HG03469 (cell line): ENCODE measurements around the gene ZNF622.

Experiments used
- ATAC-seq: cut with Tn5 transposase; IDR thresholded peaks from one replicate; pipeline ENCODE4 v1.9.1; 2021; ENCODE audit warnings: mild to moderate bottlenecking, moderate library complexity, moderate number of reproducible peaks; ENCODE audit not compliant: unreplicated experiment

The ZNF622 gene, protein sequence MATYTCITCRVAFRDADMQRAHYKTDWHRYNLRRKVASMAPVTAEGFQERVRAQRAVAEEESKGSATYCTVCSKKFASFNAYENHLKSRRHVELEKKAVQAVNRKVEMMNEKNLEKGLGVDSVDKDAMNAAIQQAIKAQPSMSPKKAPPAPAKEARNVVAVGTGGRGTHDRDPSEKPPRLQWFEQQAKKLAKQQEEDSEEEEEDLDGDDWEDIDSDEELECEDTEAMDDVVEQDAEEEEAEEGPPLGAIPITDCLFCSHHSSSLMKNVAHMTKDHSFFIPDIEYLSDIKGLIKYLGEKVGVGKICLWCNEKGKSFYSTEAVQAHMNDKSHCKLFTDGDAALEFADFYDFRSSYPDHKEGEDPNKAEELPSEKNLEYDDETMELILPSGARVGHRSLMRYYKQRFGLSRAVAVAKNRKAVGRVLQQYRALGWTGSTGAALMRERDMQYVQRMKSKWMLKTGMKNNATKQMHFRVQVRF

DNA sequence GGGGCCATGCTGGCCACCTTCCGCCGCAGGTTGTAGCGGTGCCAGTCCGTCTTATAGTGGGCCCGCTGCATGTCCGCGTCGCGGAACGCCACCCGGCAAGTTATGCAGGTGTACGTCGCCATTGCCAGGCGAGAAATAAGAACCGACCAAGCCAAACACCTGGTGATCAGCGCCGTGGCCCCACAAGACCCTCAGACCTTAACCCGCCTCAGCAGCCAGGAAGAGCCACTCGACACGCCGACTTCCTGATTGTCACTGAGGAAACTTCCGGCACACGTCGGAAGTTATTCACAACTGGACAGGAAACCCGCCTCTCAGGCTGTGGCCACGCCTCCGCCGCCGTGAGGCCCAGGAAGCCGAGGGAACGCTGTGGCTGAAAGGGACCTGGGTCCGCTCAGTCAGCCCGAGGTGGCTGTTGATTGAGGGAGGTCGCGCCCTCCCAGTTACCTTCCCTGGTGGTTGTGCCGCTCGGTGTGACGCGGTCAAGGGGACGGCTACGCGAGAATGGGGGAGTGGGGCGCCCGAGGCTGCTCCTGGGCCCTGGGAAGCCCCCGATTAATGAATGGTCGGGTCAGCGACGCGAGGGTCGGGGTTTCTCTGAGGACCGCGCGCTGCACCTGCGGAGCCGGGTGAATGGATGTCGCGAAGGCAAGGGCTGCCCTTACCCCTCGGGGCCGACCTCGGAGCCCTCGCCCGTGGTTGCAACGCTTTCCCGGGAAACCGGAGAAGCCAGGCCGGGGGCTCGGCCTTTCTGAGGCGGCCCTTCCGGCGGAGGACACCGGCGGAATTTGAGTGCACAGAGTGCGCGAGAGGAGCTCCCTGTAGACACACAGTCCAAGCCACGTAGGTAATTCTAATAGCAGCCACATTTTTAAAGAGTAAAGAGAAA, at the start of gene ZNF622:
ZNF622 (minus strand) TSS at position 257 of the 889 bp plus-strand sequence; CDS start at position 122, 135 bp downstream.
- peak; percentile 67 for ATAC-seq

DNA sequence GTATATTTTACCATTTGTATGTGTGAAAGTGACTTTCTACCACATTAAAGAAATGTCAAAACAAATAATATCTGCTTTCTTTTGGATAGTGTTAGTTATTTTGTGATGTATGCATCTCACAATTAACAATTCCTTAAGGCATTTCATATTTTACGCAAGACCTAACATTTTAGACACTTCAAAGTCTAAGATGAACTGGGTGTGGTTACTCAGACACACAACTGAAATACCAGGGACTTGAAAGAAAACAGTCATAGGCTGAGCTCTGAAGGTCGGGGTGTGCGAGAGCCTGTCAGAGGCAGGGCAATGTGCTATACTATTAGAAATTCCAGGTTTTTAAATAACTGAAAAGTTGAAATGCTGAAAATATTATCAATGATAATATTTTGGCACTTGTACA, 44.5 kb upstream of the ZNF622 start:
- ATAC-seq = no peak

DNA sequence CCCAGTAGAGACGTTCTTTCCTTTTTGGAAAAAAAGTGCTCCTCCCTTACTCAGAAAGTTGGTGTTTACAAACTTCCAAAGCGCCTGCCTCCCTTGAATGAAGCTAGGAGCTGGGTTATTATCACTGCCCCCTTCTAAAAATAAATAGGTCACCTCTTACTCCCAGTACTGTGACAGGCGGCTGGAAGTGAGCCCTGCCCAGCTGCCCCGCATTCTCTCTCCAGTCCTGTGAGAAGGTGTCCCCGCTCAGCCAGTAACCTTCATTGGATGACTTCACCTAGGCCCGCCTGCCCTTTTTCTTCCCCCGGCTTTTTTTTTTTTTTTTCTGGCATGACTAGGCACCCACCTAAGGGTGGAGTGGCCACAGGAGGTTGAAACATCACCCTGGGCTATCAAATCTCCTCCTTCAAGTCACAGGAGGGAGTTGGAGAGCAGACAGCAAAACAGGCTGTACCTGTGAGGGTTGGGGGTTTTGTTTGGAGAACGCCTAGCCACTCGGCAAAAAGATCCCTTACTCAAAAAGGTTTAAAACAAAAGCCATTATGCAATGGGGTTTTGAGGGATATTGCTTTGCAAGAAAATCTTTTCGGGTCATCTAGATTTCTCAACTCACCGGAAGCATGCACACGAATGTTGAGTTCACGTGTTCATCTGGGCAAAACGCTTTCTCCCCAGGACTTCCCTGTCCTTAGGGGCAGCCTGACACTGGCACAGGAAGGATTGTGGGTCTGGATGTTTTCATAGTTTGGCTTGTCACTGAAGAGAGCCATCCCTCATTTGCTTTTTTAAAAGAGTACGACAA, 43.3 kb upstream of the ZNF622 start:
- ATAC-seq = no peak

DNA sequence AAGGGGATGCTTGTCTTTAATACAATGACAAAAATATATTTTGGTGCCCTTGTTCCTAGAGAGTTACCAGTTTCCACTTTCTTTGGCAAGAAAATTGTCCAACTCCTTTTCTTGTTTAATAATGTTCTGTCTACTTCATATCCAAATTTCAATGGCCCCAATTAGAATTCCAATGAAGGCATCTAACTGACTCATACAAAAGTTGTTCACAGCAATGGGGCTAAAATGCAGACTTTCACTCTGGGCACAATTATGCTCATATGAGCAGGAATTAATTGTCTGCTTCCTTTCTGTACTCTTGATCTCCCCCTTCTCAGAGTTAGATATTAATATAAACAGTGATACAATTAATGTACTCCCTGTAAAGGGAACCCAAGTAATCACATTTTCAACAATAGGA, 42.1 kb upstream of the ZNF622 start:
- no peak for ATAC-seq

DNA sequence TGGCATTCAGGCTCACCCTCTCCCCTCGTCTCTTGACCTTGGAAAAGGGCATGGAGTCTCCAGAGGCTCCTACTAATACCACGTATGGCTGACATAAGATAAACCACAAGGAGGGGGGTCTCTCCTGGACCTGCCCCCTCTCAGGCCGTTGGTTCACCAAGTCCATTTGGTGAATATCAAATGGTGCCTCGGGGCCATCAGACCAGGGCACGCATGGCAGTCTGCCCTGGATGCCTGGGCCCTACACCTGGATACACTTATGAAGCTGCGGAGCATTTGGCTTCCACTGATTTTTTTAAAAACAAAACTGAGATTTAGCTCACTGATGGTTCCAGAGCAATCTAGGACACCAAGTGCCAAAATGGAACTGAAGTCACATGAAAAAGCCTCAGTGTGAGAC, 40.3 kb upstream of the ZNF622 start:
- ATAC-seq = no peak

DNA sequence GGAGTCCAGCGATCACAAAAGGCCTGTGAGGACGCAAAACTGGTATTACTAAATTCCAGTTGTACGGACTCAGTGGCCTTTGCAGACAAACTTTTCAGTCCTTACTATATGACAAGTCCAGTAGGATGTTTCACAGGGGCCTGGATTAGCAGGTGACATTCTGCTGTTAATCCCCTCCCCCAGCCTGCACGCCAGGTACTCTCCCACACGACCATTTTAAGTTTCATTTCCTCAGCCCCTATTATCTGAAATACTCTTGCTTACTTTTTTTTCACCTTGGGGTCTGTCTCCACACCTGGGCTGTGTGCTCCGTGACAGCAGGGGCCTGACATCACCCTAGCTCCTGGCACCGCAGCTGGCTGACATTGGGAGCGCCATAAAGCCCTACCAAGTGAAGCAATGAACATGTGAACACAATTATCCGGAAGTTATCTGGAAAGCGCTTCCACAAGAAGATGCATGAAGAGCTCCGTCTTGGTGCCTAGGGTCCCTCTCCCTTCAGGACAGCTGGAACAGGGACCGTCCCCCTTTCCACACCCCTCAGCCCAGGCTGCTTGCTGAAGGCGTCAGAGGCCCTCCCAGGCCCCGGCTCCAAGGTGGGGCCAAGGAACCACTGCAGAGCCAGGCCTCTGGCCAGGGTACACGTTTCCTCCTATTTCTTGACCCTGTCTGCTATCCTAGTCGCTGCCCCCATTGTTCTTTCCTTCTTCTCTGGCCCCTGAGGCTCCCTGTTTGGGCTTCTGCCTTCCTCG, 39.7 kb upstream of the ZNF622 start:
- ATAC-seq = no peak

DNA sequence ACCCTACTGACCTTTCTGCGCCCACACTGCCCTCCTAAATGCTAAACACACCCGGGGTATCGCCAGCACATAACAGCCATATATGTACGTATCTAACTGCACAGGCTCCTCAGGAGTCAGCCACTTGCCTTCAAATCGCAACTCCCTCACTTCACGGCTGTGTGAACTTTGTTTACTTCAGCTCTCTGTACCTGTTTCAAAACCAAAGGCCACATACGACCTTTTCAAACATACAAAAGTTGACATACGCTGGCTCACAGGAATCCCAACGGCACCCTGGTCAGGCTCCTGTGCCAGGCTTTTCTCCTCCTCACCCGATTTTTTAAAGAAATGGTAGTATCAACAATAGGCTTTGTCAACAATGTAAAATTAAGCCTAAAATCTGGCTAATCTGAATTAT, 39.0 kb upstream of the ZNF622 start:
- ATAC-seq = no peak

DNA sequence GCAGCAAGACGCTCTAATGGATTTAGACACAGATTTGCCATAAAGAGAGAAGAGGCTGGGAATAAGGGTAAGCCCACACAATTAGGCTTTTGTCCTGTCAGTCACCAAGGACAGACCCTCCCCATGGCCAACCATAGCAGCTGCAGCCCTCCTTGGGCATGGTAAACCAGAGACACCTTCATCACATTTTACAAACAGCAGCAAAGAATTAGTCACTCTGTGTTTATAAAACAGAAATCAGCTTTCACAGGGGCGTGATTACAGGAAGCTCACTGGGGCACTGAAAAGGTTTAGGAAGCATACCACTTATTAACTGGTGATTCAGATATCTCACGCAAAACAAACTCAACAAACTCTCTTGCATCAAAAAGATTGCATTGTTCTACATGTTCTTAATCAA, 37.3 kb upstream of the ZNF622 start:
- no peak for ATAC-seq

DNA sequence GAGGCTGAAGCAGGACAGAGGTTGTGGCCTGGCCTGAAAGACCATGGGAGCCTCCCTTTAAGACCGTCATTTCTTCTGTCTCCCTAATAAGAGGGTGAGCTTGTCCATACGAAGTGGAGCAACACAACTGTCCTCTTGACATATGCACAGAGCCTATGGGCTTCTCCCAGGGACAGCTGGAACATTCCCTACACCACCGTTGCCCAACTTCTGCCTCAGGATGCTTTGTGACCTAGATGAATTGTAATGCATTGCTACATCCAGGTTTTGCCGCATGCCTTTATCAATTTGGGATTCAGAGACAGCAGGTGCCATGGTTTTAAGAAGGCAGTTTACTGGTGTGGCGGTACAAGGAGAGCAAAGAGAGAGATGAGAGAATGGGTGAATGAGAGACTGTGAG, 34.4 kb upstream of the ZNF622 start:
- no peak for ATAC-seq

DNA sequence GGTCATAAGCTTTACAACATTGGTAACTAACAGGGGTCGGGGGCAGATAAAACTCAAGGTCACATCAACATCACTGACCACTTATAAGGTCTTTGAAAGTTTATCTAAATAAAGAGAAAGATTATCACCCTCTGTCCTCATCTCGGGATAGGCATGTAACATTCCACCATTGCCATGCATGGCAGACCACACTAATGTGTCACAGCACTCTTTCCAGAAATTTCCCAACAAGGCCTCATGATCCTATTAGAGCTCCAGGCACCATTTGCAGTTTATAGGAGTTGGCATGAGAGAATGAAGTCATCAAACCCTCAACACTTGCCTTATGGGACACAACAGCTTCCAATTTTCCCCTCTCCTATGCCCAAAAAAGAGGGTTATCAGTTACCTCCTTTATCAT, 31.9 kb upstream of the ZNF622 start:
- no peak for ATAC-seq

DNA sequence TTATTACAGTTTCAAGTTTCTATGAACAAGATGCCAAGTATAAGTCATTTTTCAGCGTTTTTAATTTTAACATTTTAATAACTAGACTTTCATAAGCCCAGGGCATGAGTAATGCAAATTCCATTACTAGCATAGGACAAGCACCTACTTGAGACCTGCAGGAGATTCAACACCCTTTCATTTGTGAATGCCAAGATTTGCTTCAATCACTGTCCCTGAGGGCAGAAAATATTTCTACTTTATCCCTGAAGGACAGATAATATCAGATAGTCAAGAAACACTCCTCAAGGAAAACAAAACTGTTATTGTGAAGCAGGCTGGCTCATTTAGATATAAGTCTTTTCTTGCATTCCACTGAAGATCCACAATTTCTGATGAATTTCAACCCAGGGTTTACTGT, 27.7 kb upstream of the ZNF622 start:
- no peak for ATAC-seq

DNA sequence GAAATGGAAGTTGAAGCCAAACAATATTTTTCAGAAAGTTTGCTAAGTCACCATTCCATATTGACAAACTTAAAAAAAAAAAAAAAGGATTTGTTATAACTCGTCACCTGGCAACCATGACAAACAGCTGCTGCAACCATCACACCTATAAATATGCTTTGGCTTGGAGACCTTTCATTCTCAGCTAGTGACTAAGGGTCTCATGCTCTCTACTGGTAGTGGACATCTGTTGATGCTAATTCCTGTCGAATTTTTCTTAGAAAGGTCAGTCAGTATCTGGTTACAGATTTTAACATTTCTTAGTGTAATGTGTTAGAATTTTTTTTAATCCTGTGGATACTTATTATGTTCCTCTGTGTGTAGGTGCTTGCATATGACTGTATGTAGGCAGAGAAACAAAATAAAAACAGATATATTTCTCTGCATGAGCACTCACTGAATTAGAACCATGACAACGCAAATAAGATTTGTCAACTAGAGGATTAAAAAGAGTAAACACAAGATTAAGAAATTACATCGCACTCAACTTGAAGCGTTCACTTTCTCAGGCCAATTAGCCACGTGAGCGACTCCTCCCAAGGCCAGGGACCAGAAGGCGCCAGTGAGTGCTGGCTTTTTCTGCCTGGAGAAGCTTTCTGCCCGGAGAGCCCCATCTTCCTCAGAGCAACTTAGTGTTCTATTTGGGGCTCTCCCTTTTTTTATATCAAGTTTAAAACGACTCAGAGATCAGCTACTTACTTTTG, 27.0 kb upstream of the ZNF622 start:
- no peak for ATAC-seq

DNA sequence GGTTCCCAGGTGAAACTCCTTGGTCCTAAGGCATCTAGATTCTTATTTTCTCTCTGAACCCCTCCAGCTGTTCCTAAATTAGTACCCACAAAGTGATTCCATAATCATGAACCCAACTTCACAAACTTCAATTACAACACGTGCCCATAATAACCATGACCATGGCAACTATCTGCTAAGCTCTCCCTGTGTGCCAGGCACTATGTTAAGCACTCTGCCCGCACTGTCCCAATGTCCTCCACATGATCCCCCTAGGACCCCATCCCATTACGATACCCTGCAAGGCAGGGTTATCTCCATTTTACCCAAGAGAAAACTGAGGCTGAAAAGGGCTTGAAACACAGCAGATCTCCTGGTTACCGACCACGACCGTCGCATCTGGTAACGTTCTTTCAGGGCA, 25.3 kb upstream of the ZNF622 start:
- no peak for ATAC-seq

DNA sequence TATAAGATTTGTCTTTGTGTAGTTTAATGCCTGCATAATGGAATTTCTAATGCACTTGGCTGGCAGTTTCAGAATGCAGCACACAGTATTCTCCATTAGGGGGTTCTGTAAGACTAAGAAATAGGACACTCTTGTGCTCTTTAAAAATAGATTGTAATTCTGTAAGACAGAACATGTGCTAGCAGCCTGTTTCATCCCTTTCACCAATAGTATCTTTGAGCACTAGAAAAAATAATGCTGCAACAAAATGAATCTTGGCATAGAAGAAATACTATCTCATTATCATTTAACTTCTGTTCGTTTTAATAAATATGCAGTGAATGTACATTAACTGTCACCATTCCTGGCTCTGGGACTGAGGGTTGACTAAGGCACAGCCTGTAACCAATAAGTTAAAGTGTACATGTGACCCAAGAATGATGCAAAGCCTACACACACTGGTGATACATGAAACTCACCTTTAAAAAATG, 23.8 kb upstream of the ZNF622 start:
- peak; percentile 90 for ATAC-seq

DNA sequence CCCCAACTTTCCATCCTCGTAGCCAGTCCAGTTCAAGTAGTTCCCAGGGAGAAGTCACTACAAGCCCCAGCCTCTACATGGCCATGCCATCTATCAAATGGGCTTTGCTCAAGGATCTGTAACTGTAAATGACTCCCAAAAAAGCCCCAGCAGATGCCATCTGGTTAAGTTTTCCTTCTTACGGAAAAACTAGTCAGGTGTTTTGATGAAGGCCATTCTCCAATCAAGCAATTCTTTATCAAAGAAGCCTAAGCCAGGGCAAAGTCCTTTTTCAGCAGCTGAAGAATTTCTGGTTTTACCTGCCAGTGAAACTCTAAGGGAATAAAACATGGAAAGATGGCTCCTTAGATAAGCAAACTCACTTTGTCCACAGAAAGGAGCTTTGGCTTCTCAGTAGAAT, 21.9 kb upstream of the ZNF622 start:
- ATAC-seq = no peak

DNA sequence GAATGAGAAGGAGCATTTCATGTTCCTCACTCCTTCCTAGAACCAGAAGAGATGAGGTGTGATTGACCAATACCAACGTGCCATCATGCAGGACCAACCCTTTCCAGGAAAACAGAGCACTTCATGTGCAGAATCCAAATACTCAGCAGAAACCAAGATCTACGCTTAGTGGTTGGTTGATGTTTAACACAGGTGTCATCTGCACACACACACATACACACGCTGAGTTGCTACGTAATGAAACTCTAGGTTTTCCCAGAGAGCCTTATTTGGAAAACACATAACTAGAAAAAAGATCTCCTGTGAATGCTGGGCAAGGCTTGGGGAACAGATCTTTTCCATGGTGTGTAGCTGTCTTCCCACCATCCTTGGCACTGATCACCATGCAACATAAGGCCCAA, 21.1 kb upstream of the ZNF622 start:
- ATAC-seq = no peak

DNA sequence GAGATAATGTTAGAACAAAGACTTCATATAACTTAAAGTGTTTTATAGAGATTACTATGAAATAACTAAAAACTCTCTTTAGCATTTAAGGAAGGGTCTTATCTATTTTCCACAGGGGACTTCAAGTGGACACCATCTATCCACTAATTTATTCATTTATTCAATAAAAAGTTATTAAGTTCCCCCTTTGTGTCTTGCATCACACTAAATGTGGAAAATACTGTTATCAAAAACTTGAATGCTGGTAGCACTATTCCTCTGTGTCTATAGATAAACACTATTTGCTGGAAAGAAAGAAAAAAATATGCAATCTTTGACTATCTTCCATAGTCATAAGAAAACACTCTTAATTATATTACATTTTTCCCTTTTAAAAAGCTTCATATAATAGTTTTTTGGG, 20.1 kb upstream of the ZNF622 start:
- ATAC-seq = no peak

DNA sequence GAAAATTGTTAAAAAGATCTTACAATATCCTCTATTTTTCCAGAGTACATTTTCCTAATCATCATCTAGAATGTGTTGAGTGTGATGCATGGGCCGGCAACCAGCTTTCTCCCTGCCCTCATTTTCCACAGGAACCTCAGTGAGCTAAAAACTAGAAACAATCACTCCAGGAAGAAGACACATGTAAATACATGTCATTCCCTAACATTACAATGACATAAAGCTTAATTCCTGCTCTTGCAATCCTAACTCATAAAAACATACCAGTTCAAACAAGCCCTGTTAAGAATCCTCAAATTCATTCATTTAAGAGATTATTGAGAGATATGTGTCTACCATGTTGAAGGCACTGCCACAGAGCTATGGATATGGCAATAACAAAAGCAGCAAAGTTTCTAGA, 18.5 kb upstream of the ZNF622 start:
- ATAC-seq = no peak

DNA sequence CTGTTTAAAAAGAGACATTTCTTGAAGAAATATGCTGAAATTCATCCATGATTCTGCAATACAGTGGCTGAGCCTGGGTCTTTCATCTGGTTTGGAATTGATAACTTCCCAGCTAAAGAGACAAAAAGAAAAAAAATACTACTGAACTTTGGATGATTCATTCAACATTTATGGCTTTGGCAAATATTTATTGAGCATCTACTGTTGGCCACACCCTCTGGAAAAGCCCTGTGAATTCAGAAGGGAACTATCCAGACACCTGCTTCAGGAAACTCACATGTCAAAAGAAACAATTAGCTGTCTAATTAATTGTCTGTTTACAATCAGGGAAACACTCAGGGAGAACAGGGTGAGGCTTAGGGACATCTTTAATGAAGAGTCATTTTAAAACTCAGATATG, 17.8 kb upstream of the ZNF622 start:
- ATAC-seq = no peak

DNA sequence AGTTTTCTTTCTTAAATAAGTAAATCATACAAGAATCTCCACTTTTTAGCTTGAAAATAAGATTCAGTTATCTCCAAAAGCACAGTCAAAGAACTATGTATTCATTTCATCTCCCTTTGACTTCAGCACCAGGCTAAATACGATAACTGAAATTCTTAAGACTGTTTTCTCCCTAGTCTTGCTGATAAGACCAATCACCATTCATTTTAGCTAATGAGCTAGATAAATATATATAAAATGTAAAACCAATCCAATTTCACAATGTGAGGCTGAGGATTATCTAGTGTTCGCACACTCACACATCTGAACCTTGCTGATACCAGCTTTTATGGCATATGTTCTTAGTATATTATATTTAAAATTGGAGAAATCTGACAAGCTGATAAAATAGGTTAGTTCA, 17.3 kb upstream of the ZNF622 start:
- no peak for ATAC-seq
